Stimulated activated CD4-positive, alpha-beta T cell treated with anti-CD3 and anti-CD28 coated beads, Interleukin-12 subunit alpha, Interleukin-12 subunit beta, amount 100 ng/mL, for 48 hours (primary cell): ENCODE measurements around the gene SOX18.

Source experiments
- DNase-seq, 3 donors: peaks; one replicate each; pipeline ENCODE4 v3.0.0-alpha.2; 2020; ENCODE audit warnings: low read depth in 2 of 3, low spot score in 1 of 3

SOX18 gene

DNA sequence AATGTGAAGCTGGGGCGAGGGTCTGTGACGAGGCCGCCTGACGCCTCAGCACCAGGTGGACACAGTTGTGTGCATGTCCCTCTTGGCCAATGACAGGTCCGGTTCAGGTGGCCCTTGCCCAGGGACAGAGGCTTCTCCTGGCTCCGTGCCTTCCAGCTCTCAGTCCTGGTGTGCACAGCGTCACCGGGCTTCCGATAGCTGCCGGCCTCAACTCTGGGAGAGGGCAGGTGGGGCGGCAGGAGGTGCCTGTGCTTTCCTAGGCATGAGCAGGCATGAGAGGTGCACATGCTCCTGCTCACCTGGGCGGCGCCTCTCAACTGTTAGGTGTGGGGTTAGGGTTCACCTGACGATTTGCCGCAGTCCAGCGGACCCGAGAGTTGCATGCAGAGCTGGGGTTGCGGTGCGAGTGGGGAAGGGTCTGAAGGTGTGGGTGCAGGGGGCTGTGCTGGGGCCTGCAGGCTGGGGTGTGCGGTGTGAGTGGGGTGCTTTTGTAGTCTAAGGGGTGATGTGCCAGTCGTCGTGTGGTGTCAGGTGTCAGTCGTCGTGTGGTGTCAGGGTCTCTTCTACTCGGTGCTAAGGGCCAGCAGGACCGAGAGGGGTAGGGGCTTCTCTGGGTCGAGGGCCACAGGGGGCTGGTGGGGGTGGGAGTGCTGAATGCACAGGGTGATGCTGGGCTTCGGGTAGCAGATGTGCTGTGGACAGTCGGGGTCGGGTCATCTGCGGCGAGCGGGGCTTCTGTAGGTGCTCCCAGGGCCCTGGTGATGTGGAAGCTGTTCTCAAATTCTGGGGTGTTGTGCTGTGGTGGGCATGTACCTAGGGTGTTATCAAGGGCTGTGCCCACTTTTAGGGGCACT is 3.8 kb upstream of the SOX18 start:
- no peak for DNase-seq

GRCh38 chr20:64052326-64052722 is 2.9 kb upstream of the SOX18 start:
- DNase-seq, result no peak

GRCh38 chr20:64051561-64052325 is 2.3 kb upstream of the SOX18 start:
- no peak for DNase-seq

- no peak for DNase-seq
These were observed 1.6 kb upstream of the SOX18 start for GRCh38 chr20:64051033-64051452.

DNA sequence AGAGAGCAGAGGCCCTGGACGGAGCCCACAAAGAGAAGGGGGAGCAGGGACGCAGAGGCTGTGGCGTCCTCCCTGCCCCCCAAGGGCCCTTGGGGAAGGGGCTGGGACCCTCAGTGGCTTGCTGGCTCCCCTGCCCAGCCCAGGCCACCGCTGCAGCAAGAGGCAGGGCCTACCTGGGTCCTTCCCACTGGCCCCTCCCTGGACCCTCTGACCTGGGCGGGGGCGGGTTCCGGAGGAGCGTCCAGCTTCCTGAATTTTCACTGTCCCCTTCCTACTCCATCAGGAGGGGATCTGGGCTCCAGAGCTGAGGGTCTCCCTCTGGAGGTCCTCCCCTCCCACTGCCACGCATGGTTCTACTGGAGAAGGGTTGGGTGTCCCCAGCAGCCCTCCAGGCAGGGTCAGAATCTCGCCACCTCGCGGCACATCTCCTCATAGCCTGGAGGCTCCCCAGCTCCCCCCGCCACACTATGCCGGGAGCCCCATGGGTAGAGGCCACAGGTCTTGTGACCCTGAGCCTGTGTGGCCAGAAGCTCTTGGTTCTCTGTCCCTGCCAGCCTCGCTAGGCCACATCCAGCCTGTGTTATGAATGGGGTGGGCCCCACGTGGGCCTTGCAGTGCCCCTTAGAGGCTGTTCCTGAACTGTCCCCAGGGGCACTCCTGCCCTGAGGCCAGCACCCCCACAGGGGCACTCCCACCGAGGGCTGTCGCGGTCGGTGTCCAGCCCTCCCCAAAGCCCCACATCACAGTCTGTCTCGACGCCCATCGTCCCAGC is 1.0 kb upstream of the SOX18 start:
- no peak for DNase-seq

DNA sequence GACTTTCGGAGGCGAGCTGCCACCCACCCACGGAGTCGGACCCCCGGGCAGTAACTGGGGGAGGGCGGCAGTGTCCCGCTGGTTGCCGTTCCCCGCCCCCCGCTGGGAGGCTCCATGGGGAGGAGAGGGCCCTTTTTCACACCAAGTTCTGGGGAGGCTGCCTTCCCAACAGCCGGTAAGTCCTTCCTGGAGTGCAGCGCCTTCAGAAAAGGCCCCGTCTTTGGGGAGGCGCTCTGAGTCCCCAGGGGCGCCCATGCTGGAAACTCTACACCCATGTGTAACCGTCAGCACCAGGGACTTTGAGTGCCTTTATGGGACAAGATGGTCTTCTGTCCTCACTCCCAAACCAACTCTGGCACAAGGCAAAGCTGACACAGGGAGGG is 430 bp upstream of the SOX18 start:
- no peak for DNase-seq

DNA sequence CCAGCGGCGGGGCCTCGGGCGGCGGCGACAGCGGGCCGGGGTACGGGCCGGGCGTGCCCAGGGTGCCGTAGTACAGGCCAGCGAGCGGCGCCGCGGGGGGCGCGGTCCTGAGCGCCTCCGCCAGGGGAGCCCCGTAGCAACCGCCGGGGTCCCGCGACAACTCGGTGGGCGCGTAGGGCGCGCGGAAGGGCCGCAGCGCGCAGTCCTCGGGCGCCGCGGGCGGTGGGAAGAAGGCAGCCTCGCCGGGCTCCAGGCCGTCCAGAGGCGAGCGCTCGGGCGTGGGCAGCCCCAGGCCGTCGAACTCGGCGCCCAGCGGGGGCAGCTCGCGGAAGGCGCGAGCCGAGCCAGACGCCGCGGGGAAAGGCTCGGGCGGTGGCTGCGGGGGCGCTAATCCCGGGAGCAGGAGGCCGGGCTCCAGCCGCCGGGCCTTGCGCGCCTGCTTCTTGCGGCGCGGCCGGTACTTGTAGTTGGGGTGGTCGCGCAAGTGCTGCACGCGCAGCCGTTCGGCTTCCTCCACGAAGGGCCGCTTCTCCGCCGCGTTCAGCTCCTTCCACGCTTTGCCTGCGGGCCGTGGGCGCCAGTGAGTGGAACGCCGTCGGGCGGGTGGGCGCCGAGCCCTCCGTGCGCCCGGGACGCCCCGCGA is 916 bp downstream of the SOX18 start:
- no peak for DNase-seq

DNA sequence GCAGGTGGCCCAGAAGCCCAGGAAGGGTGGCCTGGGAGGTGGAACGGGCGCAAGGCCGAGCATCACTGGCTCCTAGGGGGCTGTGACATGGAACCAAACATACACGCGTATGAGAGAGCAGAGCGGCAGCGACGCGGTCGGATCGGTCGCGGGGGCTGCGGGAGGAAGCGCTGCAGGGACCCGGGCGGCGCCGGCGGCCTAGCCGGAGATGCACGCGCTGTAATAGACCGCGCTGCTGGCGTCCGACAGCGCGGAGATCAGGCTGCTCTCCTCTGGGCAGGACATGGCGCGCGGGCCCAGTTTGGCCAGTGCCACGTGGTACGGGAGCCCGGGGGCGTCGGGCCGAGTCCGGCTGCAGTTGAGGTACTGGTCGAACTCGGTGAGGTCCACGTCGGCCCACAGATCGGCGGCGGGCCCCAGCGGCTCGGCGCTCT is 1.5 kb downstream of the SOX18 start:
- no peak for DNase-seq

GRCh38 chr20:64047046-64047389 is 2.4 kb downstream of the SOX18 start:
- DNase-seq, result no peak

GRCh38 chr20:64045346-64046011 is 4.0 kb downstream of the SOX18 start:
- no peak for DNase-seq

GRCh38 chr20:64044484-64045247 is 4.8 kb downstream of the SOX18 start:
- DNase-seq, result no peak

DNA sequence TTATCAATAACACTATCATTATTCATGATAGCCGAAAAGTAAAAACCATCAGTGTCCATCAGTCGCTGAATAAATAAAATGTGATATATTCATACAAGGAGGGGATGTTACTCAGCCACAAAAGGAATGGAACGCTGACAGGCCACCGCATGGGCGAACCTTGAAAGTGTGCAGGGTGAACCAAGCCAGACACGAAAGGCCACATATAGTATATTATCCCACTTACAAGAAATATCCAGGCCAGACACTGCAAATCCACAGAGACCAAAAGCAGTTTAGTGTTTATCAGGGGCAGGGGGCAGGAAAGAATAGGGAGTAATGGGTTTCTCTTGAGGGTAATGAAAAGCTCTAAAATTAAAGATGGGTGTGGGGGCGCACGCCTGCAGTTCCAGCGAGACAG is 5.7 kb downstream of the SOX18 start:
- no peak for DNase-seq

- no peak for DNase-seq
These were observed 7.2 kb downstream of the SOX18 start for GRCh38 chr20:64042054-64042781.

- DNase-seq, result no peak
These were observed 7.7 kb downstream of the SOX18 start for GRCh38 chr20:64041781-64042053.

DNA sequence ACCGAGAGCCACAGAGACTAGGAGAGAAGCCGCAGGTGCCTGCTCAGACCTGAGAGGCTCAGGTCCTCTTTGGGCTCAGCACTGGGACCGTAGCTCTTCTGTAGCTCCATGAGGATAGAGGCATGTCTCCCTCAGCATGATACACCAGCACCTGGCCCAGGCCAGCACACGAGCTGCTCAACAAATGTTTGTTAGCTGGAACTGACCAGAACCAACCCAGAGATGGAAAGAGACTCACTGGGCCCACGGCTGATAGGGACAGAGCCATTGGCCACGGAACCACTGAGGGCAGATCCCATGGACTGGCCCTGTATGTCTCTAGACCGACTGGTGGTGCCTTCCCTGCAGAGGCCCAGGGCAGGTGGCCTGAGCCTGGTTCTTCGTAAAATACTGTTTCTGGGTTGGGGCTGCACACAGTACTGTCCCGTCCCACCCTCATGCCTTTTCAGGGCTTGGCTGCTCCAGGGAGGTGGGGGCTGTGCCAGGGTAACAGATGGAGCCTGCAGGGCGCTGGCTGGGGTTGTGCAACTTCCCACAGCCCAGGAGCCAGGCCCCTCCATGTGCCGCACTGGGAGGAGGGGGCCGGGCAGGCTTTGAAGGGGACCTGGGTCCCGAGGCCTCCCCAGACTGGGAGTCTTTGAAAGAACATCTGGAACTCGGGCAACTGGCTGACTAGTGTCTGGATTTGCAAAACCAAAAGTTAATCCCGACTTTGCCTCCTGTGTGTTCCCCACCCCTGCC is 8.2 kb downstream of the SOX18 start:
- DNase-seq, result no peak

DNA sequence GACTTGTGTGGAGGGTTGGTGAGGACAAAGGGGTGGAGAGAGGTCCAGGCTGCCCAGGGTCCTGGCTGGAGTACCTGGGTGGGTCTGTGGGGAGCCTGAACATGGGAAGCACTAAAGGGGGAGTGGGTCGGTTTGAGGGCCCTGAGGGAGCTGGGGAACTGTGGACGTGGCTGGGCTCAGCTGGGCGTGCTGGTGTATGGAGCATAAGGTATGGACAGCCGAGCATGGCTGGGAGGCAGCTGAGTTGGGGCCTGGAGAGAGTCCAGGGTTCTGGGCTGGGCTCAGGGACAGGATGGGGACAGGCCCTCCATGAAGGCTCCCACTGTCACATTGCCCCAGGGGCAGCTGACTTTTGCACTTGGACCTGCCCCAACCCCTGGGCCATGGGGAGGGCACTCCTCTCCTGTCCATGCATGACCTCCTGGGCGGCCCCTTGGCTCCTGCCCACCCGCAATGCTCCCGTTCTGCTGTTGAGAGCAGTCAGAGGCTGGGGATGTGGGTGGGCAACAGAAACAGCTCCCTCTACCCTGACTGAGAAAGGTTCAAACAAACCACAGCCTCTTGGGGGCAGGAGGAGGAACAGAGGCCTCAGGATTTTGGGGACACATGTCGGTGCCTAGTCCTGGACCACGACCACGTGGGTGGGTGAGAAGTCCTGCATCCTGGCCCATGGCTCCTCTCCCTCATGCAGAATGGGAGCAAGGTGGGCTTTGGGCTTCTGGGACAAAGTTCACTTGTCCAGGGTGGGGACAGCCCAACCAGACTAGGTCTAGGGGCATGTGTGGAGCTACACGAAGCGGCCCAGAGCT is 9.0 kb downstream of the SOX18 start:
- no peak for DNase-seq

GRCh38 chr20:64039293-64040160 is 9.9 kb downstream of the SOX18 start:
- DNase-seq, result no peak
